Fibroblast of lung (primary cell): ENCODE results near the gene GPR34. TPM values are rescaled to one million over a fixed set of nuclear protein-coding genes. Genes with fewer than 3 reads are reported as not detected.
"Not testable (repeated sequence)": the region's sequence is repeated elsewhere in the genome, so short reads cannot be mapped to it uniquely, and the experiment has no call there.

Source experiments
- DNase-seq, 2 donors: peaks; one replicate each; pipeline versions ENCODE4 v3.0.0 to v3.0.0-alpha.2; 2010; ENCODE audit warnings: low read depth in 2 of 2
- H2AFZ ChIP-seq: 2 replicates; pipeline ENCODE4 v1.5.1; 2012; ENCODE audit warnings: low read length, control low read depth, inconsistent platforms
- H3K27ac ChIP-seq: 2 replicates; pipeline ENCODE4 v1.5.1; 2011; ENCODE audit warnings: low read length, control low read depth; ENCODE audit not compliant: insufficient read depth
- H3K27me3 ChIP-seq: 2 replicates; pipeline ENCODE4 v1.5.1; 2011; ENCODE audit warnings: mild to moderate bottlenecking, low read length; ENCODE audit not compliant: control insufficient read depth, insufficient read depth
- H3K36me3 ChIP-seq: 2 replicates; pipeline ENCODE4 v1.5.1; 2011; ENCODE audit warnings: low read length; ENCODE audit not compliant: control insufficient read depth, insufficient read depth
- H3K4me1 ChIP-seq: 2 replicates; pipeline ENCODE4 v1.5.1; 2011; ENCODE audit warnings: low read length; ENCODE audit not compliant: control insufficient read depth, insufficient read depth; ENCODE audit errors: extremely low read depth
- H3K4me2 ChIP-seq: 2 replicates; pipeline ENCODE4 v1.5.1; 2011; ENCODE audit warnings: low read length, control low read depth; ENCODE audit not compliant: insufficient read depth; ENCODE audit errors: extremely low read depth
- H3K4me3 ChIP-seq, 4 experiments: fragments of 200-600 bp in 1 of 4; sonication (generic) in 1 of 4; replicated peaks in 1 of 4; 2 replicates each; pipeline ENCODE4 v1.5.1; 2011 to 2016; ENCODE audit warnings: low read length in 4 of 4, low read depth in 3 of 4, mild to moderate bottlenecking in 3 of 4, control low read depth in 2 of 4, inconsistent platforms in 1 of 4, mixed read lengths in 1 of 4; ENCODE audit not compliant: insufficient read depth in 1 of 4; ENCODE audit errors: control extremely low read depth in 1 of 4
- H3K79me2 ChIP-seq: 2 replicates; pipeline ENCODE4 v1.5.1; 2012; ENCODE audit warnings: mild to moderate bottlenecking, low read length, inconsistent platforms; ENCODE audit not compliant: control insufficient read depth, insufficient read depth
- H3K9ac ChIP-seq: 2 replicates; pipeline ENCODE4 v1.5.1; 2011; ENCODE audit warnings: mild to moderate bottlenecking, low read length, control low read depth; ENCODE audit not compliant: insufficient read depth
- H3K9me3 ChIP-seq: 2 replicates; pipeline ENCODE4 v1.5.1; 2012; ENCODE audit warnings: low read depth, low read length; ENCODE audit not compliant: control insufficient read depth, insufficient read depth
- H4K20me1 ChIP-seq: 2 replicates; pipeline ENCODE4 v1.5.1; 2011; ENCODE audit warnings: low read length; ENCODE audit not compliant: control insufficient read depth, insufficient read depth; ENCODE audit errors: extremely low read depth
- CTCF ChIP-seq, 2 donors: IDR thresholded peaks in 1 of 2; conservative IDR thresholded peaks in 1 of 2; 1 replicate in 1 of 2; 2 replicates in 1 of 2; pipeline ENCODE4 v1.5.1; 2011 to 2012; ENCODE audit warnings: low read length in 2 of 2, control low read depth in 1 of 2, inconsistent platforms in 1 of 2, low read depth in 1 of 2, mild to moderate bottlenecking in 1 of 2
- EZH2 ChIP-seq: IDR thresholded peaks from 2 replicates; pipeline ENCODE4 v1.5.1; 2012; ENCODE audit warnings: low read length, control low read depth, mild to moderate bottlenecking; ENCODE audit errors: missing control alignments
- polyA minus RNA-seq: library from RNA; depleted of rRNA, polyadenylated mRNA; stranded (reverse); fragments of >200 nt; gene quantifications from 2 replicates; pipeline ENCODE4 v1.2.3, GENCODE V29; 2011; ENCODE audit warnings: low replicate concordance
- polyA plus RNA-seq, 2 donors: library from polyadenylated mRNA; depleted of rRNA in 1 of 2; stranded (reverse) in 1 of 2; unstranded in 1 of 2; fragments of >200 nt; gene quantifications; 2 replicates each; pipeline ENCODE4 v1.2.1, GENCODE V29; 2011 to 2012; ENCODE audit warnings: missing spikeins in 1 of 2
- total RNA-seq: library from RNA; depleted of rRNA; stranded (reverse); fragments of >200 nt; gene quantifications from 2 replicates; pipeline ENCODE4 v1.2.1, GENCODE V29; 2014

GPR34 gene
- total RNA-seq (not detected in 2 replicates), polyA plus RNA-seq (not detected in 2 replicates), polyA minus RNA-seq (not detected in 2 replicates)
- not detected in 2 replicates for polyA plus RNA-seq (2012)

GRCh38 chrX:41688835-41689234 is at the start of gene GPR34:
GPR34 (plus strand) TSS chrX:41688973; CDS start chrX:41695634, 6,661 bp downstream.
- TF ChIP-seq EZH2 (no peak), CTCF (conservative IDR thresholded peaks at IDR 0.05 in 1 of 2, IDR thresholded peaks at IDR 0.05 in 1 of 2; ENCODE audit: low read depth in 1 of 2, low read length in 2 of 2) (no peak)

DNA sequence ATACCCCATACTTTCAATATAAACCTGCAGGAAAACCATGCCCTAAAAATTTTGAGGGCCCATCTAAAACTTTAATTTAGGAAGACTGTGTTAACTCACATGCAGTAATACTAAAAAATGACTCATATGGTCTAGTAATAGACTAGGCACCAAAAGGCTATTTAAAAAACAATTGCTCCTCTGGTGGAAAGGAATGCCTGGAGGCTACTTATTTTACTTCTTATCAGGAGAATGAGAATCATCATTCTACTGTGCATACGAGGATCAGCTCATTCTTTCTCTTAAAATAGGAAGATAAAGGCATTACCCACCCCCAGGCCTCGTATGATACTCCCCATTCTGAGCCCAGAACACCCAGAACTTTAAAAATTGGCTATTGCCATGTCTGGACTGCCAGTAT is 42.6 kb upstream of the GPR34 start:
- H3K4me2 ChIP-seq, DNase-seq, H3K79me2 ChIP-seq, H3K36me3 ChIP-seq, H3K27me3 ChIP-seq, H4K20me1 ChIP-seq, H2AFZ ChIP-seq, H3K4me1 ChIP-seq, H3K4me3 ChIP-seq, H3K27ac ChIP-seq, H3K9me3 ChIP-seq, H3K9ac ChIP-seq: not testable (repeated sequence)

More at GRCh38 chrX:41688835-41689234, at the start of gene GPR34:
- Histone ChIP-seq H3K36me3 (no peaks in the 10 kb centered on the region), H2AFZ (no peak within 1 kb of the TSS), H3K79me2 (no peaks in the 10 kb centered on the region), H3K27me3 (no peaks in the 10 kb centered on the region), H3K4me3 (no peak within 1 kb of the TSS), H3K27ac (no peak within 1 kb of the TSS), H3K9me3 (no peaks in the 10 kb centered on the region), H3K4me1 (no peaks in the 10 kb centered on the region), H4K20me1 (no peaks in the 10 kb centered on the region), H3K4me2 (no peak within 1 kb of the TSS), H3K9ac (no peak within 1 kb of the TSS)
- DNase-seq, result no peak

DNA sequence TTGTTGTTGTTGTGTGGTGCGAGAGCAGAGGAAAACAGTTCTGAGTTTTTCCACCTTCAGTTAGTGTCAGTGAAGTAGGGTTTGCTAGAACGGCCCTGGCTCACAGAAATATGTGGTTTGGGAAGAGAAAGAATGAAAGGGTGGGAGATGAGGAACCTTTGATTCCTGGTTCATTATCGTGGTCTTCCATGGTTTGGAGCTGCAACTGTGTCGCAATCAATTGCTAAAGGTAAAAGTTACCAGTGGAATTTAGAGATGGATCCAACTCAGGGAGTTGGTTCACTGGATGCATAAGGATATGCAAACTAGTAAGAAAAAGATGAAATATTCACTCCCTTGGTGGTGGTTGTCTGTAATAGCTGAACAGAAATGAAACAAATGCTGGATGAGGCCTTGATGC is 35.6 kb upstream of the GPR34 start:
- no peaks in the 10 kb centered on the region for H3K79me2 ChIP-seq
- no peaks in the 10 kb centered on the region for H3K27me3 ChIP-seq
- no peak for TF ChIP-seq CTCF (conservative IDR thresholded peaks at IDR 0.05 in 1 of 2, IDR thresholded peaks at IDR 0.05 in 1 of 2; ENCODE audit: low read depth in 1 of 2, low read length in 2 of 2)
- TF ChIP-seq EZH2, result no peak
- H3K4me1 ChIP-seq, result no peaks in the 10 kb centered on the region
- DNase-seq, result no peak
- H3K9ac ChIP-seq, result no peak overlapping the region
- H3K27ac ChIP-seq, result no peak overlapping the region
- H3K9me3 ChIP-seq, result no peaks in the 10 kb centered on the region
- H3K36me3 ChIP-seq, result no peaks in the 10 kb centered on the region
- H3K4me3 ChIP-seq, result no peak overlapping the region
- no peak overlapping the region for H2AFZ ChIP-seq
- no peaks in the 10 kb centered on the region for H4K20me1 ChIP-seq
- H3K4me2 ChIP-seq, result no peak overlapping the region
